ENCODE data around the gene STAM.
A peak's percentile ranks its signal among the peaks of the same experiment; 100 is the strongest.

DNA sequence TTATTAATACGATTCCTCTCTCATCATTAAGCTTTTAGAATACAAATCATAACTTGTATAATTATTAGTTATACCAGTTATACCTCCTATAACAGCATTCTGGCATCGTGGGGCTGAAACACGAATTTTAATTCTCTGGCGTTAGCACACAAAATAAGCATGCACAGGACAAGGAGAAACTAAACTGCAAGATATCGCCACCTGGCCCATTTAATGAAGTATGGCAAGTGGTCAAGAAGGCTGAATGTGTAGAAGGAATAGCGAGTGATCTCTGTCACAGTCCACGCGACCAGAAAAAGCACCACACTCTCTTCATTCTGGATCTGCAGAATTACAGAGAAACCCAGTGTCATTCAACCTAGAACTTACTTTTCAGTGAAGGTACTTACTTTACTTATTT lies 44.9 kb upstream of the STAM start:
- TF ChIP-seq, protein P1, sequence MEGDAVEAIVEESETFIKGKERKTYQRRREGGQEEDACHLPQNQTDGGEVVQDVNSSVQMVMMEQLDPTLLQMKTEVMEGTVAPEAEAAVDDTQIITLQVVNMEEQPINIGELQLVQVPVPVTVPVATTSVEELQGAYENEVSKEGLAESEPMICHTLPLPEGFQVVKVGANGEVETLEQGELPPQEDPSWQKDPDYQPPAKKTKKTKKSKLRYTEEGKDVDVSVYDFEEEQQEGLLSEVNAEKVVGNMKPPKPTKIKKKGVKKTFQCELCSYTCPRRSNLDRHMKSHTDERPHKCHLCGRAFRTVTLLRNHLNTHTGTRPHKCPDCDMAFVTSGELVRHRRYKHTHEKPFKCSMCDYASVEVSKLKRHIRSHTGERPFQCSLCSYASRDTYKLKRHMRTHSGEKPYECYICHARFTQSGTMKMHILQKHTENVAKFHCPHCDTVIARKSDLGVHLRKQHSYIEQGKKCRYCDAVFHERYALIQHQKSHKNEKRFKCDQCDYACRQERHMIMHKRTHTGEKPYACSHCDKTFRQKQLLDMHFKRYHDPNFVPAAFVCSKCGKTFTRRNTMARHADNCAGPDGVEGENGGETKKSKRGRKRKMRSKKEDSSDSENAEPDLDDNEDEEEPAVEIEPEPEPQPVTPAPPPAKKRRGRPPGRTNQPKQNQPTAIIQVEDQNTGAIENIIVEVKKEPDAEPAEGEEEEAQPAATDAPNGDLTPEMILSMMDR (conservative IDR thresholded peaks at IDR 0.05; ENCODE audit: low read length), result peak; percentile 58
- TF ChIP-seq EZH2phosphoT487 (IDR thresholded peaks at IDR 0.05; ENCODE audit: borderline replicate concordance), result no peak

All from Loucy (cell line).